ENCODE measurements around the gene CST2. TPM values are rescaled to one million over a fixed set of nuclear protein-coding genes. Genes with fewer than 3 reads are reported as not detected.
"Not testable (repeated sequence)": the region's sequence is repeated elsewhere in the genome, so short reads cannot be mapped to it uniquely, and the experiment has no call there.

Gene CST2
- total RNA-seq, 1 donor from 2014 or later: not detected

GRCh38 chr20:23800865-23801264, 25.7 kb downstream of the CST2 start:
- Mint-ChIP-seq H3K36me3 (no peaks in the 10 kb centered on the region), H3K27ac (no peak overlapping the region), H3K4me1 (no peaks in the 10 kb centered on the region), H3K27me3 (ENCODE audit: insufficient read depth, low read depth) (peaks cover 2% of the 10 kb centered on the region), H3K4me3 (no peak overlapping the region), H3K9me3 (no peaks in the 10 kb centered on the region)
- H3K9me3 ChIP-seq (ENCODE audit: low read depth): no peaks in the 10 kb centered on the region
- no peaks in the 10 kb centered on the region for H3F3A ChIP-seq (ENCODE audit: low read depth)
- TF ChIP-seq, protein P1, sequence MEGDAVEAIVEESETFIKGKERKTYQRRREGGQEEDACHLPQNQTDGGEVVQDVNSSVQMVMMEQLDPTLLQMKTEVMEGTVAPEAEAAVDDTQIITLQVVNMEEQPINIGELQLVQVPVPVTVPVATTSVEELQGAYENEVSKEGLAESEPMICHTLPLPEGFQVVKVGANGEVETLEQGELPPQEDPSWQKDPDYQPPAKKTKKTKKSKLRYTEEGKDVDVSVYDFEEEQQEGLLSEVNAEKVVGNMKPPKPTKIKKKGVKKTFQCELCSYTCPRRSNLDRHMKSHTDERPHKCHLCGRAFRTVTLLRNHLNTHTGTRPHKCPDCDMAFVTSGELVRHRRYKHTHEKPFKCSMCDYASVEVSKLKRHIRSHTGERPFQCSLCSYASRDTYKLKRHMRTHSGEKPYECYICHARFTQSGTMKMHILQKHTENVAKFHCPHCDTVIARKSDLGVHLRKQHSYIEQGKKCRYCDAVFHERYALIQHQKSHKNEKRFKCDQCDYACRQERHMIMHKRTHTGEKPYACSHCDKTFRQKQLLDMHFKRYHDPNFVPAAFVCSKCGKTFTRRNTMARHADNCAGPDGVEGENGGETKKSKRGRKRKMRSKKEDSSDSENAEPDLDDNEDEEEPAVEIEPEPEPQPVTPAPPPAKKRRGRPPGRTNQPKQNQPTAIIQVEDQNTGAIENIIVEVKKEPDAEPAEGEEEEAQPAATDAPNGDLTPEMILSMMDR (IDR thresholded peaks at IDR 0.05): no peak
- TF ChIP-seq EZH2phosphoT487 (IDR thresholded peaks at IDR 0.05) (no peak), EZH2 (IDR thresholded peaks at IDR 0.05) (no peak)
- no peak overlapping the region for H3K4me3 ChIP-seq
- H4K20me1 ChIP-seq (ENCODE audit: low read depth): no peaks in the 10 kb centered on the region
- no peaks in the 10 kb centered on the region for H3K36me3 ChIP-seq
- no peak overlapping the region for H3K9ac ChIP-seq
- no peaks in the 10 kb centered on the region for H3K4me1 ChIP-seq
- H3K79me2 ChIP-seq (ENCODE audit: low read depth): no peaks in the 10 kb centered on the region
- no peak for DNase-seq (ENCODE audit: low spot score)
- H3K4me2 ChIP-seq: no peak overlapping the region
- H3K27ac ChIP-seq: no peak overlapping the region
- no peaks in the 10 kb centered on the region for H3K27me3 ChIP-seq
- no peak overlapping the region for H2AFZ ChIP-seq (replicated peaks)

DNA sequence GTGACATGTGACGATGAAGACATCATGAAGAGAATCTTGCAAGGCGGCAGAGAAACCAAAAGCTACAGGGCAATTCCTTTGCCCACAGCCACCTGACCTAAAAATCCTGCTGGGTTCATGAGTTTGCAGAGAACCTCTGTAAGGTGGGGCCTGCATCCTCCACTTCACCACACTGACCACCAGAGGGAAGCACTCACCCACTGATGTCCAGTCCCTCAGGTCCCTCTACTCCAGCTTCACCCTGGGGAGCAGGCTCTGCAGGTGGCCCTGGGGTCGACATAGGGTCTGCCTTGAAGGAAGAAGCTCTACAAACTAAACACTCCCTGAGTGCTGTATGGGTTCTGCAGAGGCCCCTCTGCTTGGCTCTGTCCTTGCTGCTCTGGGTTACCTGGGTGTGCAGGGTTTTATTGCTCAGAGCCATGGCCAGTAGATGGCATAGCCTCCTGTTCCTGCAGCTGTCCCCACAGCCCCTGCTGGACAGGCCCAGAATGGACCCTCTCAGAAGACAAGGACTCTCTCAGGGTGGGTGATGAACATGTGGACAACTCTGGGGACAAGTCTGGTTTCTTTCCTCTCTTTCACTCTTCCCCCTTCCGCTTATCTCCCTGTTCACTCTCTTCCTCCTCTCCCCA, 27.2 kb downstream of the CST2 start:
- not testable (repeated sequence) for H3K27me3 ChIP-seq; H3K4me2 ChIP-seq; H3F3A ChIP-seq (ENCODE audit: low read depth); H3K4me1 ChIP-seq; H3K36me3 ChIP-seq; H3K79me2 ChIP-seq (ENCODE audit: low read depth); H3K36me3 Mint-ChIP-seq; H3K27ac ChIP-seq; H3K9me3 ChIP-seq (ENCODE audit: low read depth); H3K4me3 Mint-ChIP-seq; H4K20me1 ChIP-seq (ENCODE audit: low read depth); H3K4me1 Mint-ChIP-seq; H3K4me3 ChIP-seq; H3K9ac ChIP-seq; H3K27me3 Mint-ChIP-seq (ENCODE audit: insufficient read depth, low read depth); H2AFZ ChIP-seq (replicated peaks); H3K9me3 Mint-ChIP-seq
- TF ChIP-seq, protein P1 (IDR thresholded peaks at IDR 0.05): peak; percentile 73
- DNase-seq (ENCODE audit: low spot score): peak; percentile 41
- peak overlapping the region; percentile 15 for H3K27ac Mint-ChIP-seq

DNA sequence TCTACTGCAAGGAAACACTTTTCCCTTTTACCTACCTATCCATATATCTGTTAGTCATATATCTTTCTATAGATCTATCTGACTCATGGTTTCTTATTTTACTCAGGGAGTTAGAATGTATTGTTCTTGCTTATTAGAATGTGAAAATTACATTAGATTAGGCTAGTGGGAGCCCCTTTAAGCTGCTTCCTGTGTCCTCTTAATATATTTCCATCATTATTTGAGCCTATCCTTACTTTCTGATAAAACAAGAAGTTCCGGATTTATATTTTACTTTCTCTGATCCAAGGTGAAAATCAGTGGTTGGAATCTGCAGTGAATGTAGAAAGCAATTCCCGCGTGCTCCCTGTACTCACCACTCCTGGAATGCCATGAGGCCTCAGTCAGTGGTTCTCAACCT, 31.0 kb downstream of the CST2 start:
- no peak overlapping the region for H3K4me3 ChIP-seq
- Mint-ChIP-seq H3K27ac (no peak overlapping the region), H3K36me3 (no peaks in the 10 kb centered on the region), H3K4me3 (no peak overlapping the region), H3K4me1 (peaks cover 2% of the 10 kb centered on the region), H3K27me3 (ENCODE audit: insufficient read depth, low read depth) (peaks cover 6% of the 10 kb centered on the region), H3K9me3 (no peaks in the 10 kb centered on the region)
- H2AFZ ChIP-seq (replicated peaks): no peak overlapping the region
- H3K9ac ChIP-seq: no peak overlapping the region
- TF ChIP-seq, protein P1 (IDR thresholded peaks at IDR 0.05): no peak
- TF ChIP-seq EZH2 (IDR thresholded peaks at IDR 0.05) (no peak), EZH2phosphoT487 (IDR thresholded peaks at IDR 0.05) (no peak)
- no peaks in the 10 kb centered on the region for H3K4me1 ChIP-seq
- no peak overlapping the region for H3K27ac ChIP-seq
- H4K20me1 ChIP-seq (ENCODE audit: low read depth): no peaks in the 10 kb centered on the region
- no peak for DNase-seq (ENCODE audit: low spot score)
- no peaks in the 10 kb centered on the region for H3K79me2 ChIP-seq (ENCODE audit: low read depth)
- H3F3A ChIP-seq (ENCODE audit: low read depth): no peaks in the 10 kb centered on the region
- no peaks in the 10 kb centered on the region for H3K36me3 ChIP-seq
- H3K27me3 ChIP-seq: no peaks in the 10 kb centered on the region
- no peak overlapping the region for H3K4me2 ChIP-seq
- H3K9me3 ChIP-seq (ENCODE audit: low read depth): no peaks in the 10 kb centered on the region

Data from neural progenitor cell (in vitro differentiated cells).